Muscle layer of colon (tissue), 2 donors: ENCODE results near the gene CASK.

Experiments used
- H3K27ac ChIP-seq: one replicate; pipeline ENCODE4 v1.7.0; 2013; ENCODE audit warnings: low read depth, mild to moderate bottlenecking, low read length, moderate library complexity
- H3K27me3 ChIP-seq, 2 donors: one replicate each; pipeline ENCODE4 v1.7.0; 2013; ENCODE audit warnings: low read length in 2 of 2, mild to moderate bottlenecking in 2 of 2; ENCODE audit not compliant: insufficient read depth in 2 of 2, control insufficient read depth in 1 of 2
- H3K36me3 ChIP-seq: one replicate; pipeline ENCODE4 v1.7.0; 2013; ENCODE audit warnings: mild to moderate bottlenecking, low read length; ENCODE audit not compliant: insufficient read depth
- H3K4me1 ChIP-seq: one replicate; pipeline ENCODE4 v1.7.0; 2013; ENCODE audit warnings: mild to moderate bottlenecking, low read length; ENCODE audit not compliant: insufficient read depth
- H3K4me3 ChIP-seq, 2 donors: one replicate each; pipeline ENCODE4 v1.7.0; 2013; ENCODE audit warnings: low read length in 2 of 2, low read depth in 1 of 2, mild to moderate bottlenecking in 1 of 2, moderate library complexity in 1 of 2
- H3K9ac ChIP-seq: one replicate; pipeline ENCODE4 v1.7.0; 2013; ENCODE audit warnings: low read length
- H3K9me3 ChIP-seq: one replicate; pipeline ENCODE4 v1.7.0; 2013; ENCODE audit warnings: mild to moderate bottlenecking, low read length
- donor health status: abdominal sarcoma.
- donor health status: Adenocarcinoma of cecum.

Gene CASK

DNA sequence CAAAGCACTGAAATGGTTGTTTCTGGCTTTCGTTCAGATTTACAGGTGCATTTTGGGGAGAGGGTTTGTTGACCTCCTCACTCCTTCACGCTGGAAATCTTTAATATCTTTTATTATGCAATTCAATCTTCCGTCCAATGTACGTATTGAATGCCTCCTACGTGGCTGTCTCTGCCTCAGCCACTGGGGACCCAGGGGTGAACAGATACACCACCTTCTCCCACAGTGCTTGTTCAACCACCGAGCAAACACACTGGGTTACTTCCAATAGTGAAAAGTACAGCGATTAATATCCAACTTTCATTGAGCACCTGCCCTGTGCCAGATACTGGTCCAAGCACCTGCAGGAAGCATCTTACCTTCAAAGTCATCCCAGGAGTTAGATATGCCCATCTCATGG lies 424.2 kb downstream of the CASK start:
- Histone ChIP-seq H3K4me1 (no peaks in the 10 kb centered on the region), H3K36me3 (no peaks in the 10 kb centered on the region), H3K9ac (no peak overlapping the region), H3K4me3 (no peak overlapping the region), H3K27ac (no peak overlapping the region), H3K9me3 (no peaks in the 10 kb centered on the region), H3K27me3 (no peaks in the 10 kb centered on the region)

DNA sequence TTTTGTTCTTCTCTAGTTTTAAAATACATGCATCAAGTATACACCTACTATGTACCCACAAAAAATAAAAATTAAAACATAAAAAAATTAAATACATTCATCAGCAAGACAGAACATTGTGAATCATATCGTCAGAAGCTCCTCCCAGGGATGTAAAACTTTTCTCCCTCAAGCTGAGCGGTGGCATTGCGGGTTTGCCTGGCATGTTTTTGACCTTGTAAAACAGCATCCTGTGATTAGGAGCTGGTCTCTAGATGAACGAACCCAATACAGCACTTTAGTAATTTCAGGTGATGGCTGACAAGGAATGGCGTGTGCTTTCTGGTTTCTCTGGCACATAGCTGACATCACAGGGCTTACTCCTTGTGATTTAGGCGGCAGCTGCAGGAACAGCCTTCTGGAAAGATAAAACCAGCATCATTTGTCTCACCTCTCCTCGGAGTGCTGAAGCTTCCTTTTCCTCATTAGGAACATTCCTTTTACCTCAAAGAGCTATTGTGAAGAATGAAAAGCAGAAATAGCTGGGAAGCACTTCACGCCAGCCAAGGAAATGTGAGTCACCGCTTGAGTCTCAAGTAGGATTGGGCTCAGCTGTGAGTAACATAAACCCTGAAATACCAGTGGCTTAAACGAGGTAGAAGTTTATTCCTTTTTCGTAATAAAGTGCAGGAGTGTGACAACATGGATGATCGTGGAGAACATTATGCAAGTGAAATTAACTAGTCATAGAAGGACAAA lies 431.9 kb downstream of the CASK start:
- no peaks in the 10 kb centered on the region for H3K36me3 ChIP-seq
- no peaks in the 10 kb centered on the region for H3K4me1 ChIP-seq
- peaks cover 5% of the 10 kb centered on the region for H3K9me3 ChIP-seq
- H3K4me3 ChIP-seq, result no peak overlapping the region
- H3K27ac ChIP-seq, result no peak overlapping the region
- no peak overlapping the region for H3K9ac ChIP-seq
- H3K27me3 ChIP-seq, result no peaks in the 10 kb centered on the region

GRCh38 chrX:41490446-41490845 lies 432.9 kb downstream of the CASK start:
- Histone ChIP-seq H3K9ac (no peak overlapping the region), H3K36me3 (no peaks in the 10 kb centered on the region), H3K4me1 (no peaks in the 10 kb centered on the region), H3K27me3 (no peaks in the 10 kb centered on the region), H3K4me3 (no peak overlapping the region), H3K27ac (no peak overlapping the region), H3K9me3 (peaks cover 5% of the 10 kb centered on the region)

- no peak overlapping the region for H3K4me3 ChIP-seq
Observed at GRCh38 chrX:41482154-41482850, 441.1 kb downstream of the CASK start.

DNA sequence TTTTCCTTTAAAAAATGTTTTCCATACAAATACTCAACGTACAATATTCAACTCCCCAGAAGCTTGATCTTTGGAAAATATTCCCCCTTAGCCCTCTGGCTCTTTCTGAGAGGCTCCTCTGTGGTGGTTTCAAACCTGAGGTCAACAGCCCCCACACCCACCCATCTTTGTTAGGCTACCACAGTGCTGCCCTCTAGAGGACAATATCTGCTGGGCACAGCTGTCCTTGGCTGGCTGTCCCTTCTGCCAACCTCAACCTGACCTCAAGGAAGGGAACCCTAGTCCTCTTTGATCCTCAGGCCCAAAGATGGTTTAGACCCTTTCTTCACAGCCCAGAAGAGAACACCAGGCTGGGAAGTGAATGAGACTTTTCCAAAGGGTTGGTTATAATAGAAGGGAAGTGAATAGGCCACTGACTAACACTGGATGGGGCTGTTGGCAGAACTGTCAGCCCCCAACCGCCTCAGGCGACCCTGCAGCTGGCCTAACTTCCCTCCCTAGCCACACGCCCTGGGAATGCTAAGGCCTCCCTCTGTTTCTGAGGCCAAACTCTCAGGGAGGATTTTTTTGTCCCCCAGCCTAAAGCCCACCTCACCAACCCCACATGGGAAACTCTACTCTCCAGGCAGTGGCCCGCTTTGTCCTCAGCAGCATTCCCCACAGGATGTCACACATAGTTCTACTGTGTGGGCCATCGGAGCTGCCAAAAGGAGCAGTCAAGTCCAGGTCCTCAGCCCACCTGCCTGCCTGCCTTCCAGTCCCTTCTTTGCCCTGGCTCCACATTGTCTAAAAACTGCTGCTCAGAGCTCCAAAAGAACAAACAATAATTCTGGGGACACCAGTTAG lies 441.9 kb downstream of the CASK start:
- peaks cover 4% of the 10 kb centered on the region for H3K9me3 ChIP-seq
- H3K4me1 ChIP-seq, result no peaks in the 10 kb centered on the region
- H3K9ac ChIP-seq, result no peak overlapping the region
- no peaks in the 10 kb centered on the region for H3K36me3 ChIP-seq
- no peak overlapping the region for H3K27ac ChIP-seq
- peaks cover 0 to 10% of the 10 kb centered on the region in 2 donors for H3K27me3 ChIP-seq
- H3K4me3 ChIP-seq, result no peak overlapping the region

More at GRCh38 chrX:41482154-41482850, 441.1 kb downstream of the CASK start:
- Histone ChIP-seq H3K9me3 (peaks cover 7% of the 10 kb centered on the region), H3K4me1 (no peaks in the 10 kb centered on the region), H3K9ac (no peak overlapping the region), H3K36me3 (no peaks in the 10 kb centered on the region), H3K27ac (no peak overlapping the region), H3K27me3 (peaks cover 0 to 10% of the 10 kb centered on the region in 2 donors)

DNA sequence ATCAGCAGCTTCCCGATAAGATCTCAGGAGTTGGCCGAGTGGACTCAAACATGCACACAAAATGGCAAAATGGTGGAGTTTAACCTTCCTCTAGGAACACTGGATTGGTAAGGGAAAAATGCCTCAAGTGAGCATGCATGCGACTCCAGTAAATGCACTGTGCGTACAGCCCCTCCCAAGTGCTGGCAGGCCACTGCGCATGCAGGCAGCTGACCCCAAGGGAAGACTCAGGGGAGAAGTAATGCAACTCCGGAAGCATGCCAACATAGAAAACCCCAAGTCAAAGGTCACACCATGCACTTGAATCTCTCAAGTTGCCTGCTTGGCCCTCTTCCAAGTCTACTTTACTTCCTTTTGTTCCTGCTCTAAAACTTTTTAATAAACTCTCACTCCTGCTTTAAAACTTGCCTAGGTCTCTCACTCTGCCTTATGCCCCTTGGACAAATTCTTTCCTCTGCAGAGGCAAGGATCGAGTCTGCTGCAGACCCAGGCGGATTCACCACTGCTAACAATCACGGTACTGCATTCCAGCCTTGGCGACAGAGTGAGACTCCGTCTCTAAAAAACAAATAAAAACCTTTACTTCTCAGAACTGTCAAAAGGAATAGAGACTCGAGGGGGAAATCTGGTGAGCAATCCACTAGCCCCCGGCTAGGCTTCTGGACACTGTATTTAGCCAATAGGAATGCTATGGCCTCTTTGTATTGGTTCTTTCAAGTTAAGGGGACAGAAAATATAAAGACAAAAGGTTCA lies 442.7 kb downstream of the CASK start:
- Histone ChIP-seq H3K27me3 (peaks cover 0 to 10% of the 10 kb centered on the region in 2 donors), H3K27ac (no peak overlapping the region), H3K9me3 (peaks cover 4% of the 10 kb centered on the region)

DNA sequence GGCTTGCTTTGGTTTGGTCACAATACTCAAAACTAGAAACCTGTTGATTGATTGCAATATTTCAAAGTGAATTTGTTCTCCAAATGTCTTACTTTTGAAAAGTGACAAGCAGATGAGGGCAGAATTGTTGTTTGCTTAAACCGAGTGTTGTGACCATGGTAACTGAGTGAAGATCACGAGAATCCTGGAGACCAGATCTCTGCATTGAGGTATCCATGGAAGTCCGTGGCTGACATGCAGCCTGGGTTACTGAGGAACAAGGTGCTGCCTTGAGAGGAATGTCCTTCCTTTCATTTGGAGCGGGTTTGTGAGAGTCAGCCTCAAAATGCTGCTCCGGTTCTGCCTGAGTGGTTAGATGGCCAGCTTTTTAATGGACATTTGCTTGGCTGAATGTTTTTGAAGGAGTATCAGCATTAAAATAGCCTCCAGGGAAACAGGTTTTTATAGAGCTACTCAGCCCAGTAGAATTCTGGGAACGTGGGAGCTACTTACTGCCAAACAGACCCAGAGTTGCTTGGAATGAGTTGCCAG lies 444.9 kb downstream of the CASK start:
- Histone ChIP-seq H3K4me1 (no peaks in the 10 kb centered on the region), H3K9ac (no peak overlapping the region), H3K36me3 (no peaks in the 10 kb centered on the region), H3K9me3 (peaks cover 4% of the 10 kb centered on the region), H3K27ac (no peak overlapping the region), H3K27me3 (peaks cover 0 to 10% of the 10 kb centered on the region in 2 donors), H3K4me3 (no peak overlapping the region)

More for the DNA sequence above, 442.7 kb downstream of the CASK start:
- Histone ChIP-seq H3K36me3 (no peaks in the 10 kb centered on the region), H3K4me1 (no peaks in the 10 kb centered on the region), H3K9ac (no peak overlapping the region), H3K4me3 (no peak overlapping the region)

GRCh38 chrX:41475591-41476241 lies 447.6 kb downstream of the CASK start:
- Histone ChIP-seq H3K9me3 (peaks cover under 1% of the 10 kb centered on the region), H3K4me3 (no peak overlapping the region), H3K4me1 (no peaks in the 10 kb centered on the region), H3K9ac (no peak overlapping the region), H3K36me3 (no peaks in the 10 kb centered on the region), H3K27me3 (peaks cover 0 to 2% of the 10 kb centered on the region in 2 donors), H3K27ac (no peak overlapping the region)

DNA sequence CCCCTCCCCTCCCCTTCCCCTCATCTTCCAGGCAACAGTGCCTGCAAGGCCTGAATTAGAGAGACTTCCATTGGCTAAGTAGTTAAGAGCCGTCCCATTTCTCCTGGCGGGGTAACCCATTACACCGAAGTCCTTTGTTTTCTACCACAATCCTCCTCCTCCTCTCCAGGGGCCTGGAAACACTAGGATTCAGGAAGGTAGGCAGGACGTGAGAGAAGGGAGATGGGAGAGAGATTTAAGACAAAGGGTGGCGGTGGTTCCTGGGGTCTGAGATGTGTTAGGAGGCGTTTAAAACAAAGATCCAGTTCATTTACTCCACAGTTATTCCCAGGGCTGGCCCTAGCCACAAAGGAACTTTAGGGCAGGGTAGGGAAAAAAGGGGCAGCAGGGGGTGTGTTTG lies 448.2 kb downstream of the CASK start:
- H3K36me3 ChIP-seq, result no peaks in the 10 kb centered on the region
- H3K4me3 ChIP-seq, result no peak overlapping the region
- no peaks in the 10 kb centered on the region for H3K27me3 ChIP-seq
- no peak overlapping the region for H3K9ac ChIP-seq
- H3K27ac ChIP-seq, result no peak overlapping the region
- no peaks in the 10 kb centered on the region for H3K9me3 ChIP-seq
- no peaks in the 10 kb centered on the region for H3K4me1 ChIP-seq

GRCh38 chrX:41474726-41475100 lies 448.6 kb downstream of the CASK start:
- Histone ChIP-seq H3K27ac (no peak overlapping the region), H3K4me1 (no peaks in the 10 kb centered on the region)

More at GRCh38 chrX:41474726-41475100, 448.6 kb downstream of the CASK start:
- Histone ChIP-seq H3K27me3 (no peaks in the 10 kb centered on the region), H3K9me3 (no peaks in the 10 kb centered on the region), H3K36me3 (no peaks in the 10 kb centered on the region), H3K4me3 (no peak overlapping the region), H3K9ac (no peak overlapping the region)
